RWPE1 (cell line): ENCODE measurements around the gene EMC9.
A peak's percentile ranks its signal among the peaks of the same experiment; 100 is the strongest.

Source experiments
- CTCF ChIA-PET: fragments of 350-600 bp; sonication (Branson Sonifier 250); formaldehyde crosslinking; extraction: SDS; loops from one replicate; lab custom pipeline; 2021; lab: Yijun Ruan, JAX
- POLR2A ChIA-PET: fragments of 400-600 bp; formaldehyde crosslinking; extraction: SDS; loops from one replicate; lab custom pipeline; 2020; ENCODE audit warnings: antibody characterized with exemption; ENCODE audit not compliant: low non-redundant PET; lab: Yijun Ruan, JAX
- DNase-seq: peaks from one replicate; pipeline ENCODE4 v3.0.0; 2012; ENCODE audit warnings: low spot score
- H3K27ac ChIP-seq: fragments of 450-650 bp; 2 replicates; pipeline ENCODE4 v1.5.1; 2017
- TF ChIP-seq, protein P1 (sequence below): fragments of 450-650 bp; conservative IDR thresholded peaks from 2 replicates; pipeline ENCODE4 v1.5.1; 2017; ENCODE audit warnings: low read depth, mild to moderate bottlenecking

The EMC9 gene

DNA sequence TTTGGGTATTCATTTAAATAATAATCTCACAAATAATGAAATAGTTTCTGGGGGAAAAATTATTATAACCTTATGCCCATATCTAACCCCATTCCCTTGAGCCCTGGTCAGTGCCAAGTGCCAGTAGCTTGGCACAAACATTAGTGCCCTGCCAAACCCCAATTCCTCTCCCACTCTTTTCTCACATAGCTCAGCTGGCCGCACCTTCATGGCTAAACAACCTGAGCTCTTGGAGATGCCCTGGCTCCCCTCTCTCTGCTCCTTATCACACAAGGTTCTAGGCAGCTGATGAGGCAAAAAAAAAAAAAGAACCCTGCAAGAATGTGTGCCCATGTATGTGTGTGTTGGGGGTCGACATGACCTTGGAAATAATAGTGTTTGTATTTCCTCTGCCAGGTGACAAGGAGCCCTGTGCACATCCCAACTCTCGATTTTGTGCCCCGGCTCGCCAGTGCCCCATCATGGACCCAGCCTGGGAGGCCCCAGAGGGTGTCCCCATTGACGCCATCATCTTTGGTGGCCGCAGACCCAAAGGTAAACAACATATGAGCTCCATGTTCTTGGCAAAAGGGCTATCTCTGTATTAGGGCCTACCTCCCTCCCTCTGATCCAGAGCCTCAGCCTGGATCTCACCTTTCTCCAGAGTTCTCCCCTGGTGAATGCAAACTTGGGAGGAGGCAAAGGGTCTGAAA lies 38.9 kb downstream of the EMC9 start:
- ChIA-PET CTCF (no interaction called here), POLR2A (interaction anchor here (0.6 kb wide), 1 partner anchor 20 kb away, joined by 3 read pairs; no protein-coding TSS in a partner anchor)
- TF ChIP-seq, protein P1, sequence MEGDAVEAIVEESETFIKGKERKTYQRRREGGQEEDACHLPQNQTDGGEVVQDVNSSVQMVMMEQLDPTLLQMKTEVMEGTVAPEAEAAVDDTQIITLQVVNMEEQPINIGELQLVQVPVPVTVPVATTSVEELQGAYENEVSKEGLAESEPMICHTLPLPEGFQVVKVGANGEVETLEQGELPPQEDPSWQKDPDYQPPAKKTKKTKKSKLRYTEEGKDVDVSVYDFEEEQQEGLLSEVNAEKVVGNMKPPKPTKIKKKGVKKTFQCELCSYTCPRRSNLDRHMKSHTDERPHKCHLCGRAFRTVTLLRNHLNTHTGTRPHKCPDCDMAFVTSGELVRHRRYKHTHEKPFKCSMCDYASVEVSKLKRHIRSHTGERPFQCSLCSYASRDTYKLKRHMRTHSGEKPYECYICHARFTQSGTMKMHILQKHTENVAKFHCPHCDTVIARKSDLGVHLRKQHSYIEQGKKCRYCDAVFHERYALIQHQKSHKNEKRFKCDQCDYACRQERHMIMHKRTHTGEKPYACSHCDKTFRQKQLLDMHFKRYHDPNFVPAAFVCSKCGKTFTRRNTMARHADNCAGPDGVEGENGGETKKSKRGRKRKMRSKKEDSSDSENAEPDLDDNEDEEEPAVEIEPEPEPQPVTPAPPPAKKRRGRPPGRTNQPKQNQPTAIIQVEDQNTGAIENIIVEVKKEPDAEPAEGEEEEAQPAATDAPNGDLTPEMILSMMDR = no peak
- no peak for DNase-seq
- no peak overlapping the region for H3K27ac ChIP-seq

DNA sequence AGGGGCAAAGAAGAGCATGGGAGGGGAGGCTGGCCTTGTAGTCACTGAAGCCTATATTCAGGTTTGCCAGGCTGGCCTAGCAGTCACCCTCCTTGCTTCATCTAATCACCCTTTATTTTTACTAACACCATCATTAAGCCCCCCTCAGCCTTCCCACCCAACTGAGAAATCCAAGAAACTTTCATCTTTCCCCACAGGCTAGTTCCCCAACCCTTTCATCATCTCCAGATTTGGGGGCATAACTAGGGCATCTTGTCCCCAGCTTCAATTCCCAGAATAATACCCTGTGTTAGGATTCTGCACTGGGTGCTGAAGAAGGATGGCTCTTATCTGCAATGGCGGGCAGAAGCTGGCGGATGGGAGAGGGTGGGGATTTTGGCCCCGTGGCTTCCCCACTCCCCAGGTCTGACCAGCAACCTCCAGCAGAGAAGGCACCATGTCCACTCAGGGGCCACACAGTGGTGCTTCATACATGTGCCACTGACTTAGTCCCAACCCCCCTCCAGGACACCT lies 40.4 kb downstream of the EMC9 start:
- TF ChIP-seq, protein P1 = no peak
- no peak for DNase-seq
- ChIA-PET POLR2A (no interaction called here), CTCF (interaction anchor here (0.6 kb wide), 1 partner anchor 26 kb away, joined by 3 read pairs; no protein-coding TSS in a partner anchor)
- H3K27ac ChIP-seq = peak overlapping the region; percentile 10; the same call in 1 of the 2 replicates

DNA sequence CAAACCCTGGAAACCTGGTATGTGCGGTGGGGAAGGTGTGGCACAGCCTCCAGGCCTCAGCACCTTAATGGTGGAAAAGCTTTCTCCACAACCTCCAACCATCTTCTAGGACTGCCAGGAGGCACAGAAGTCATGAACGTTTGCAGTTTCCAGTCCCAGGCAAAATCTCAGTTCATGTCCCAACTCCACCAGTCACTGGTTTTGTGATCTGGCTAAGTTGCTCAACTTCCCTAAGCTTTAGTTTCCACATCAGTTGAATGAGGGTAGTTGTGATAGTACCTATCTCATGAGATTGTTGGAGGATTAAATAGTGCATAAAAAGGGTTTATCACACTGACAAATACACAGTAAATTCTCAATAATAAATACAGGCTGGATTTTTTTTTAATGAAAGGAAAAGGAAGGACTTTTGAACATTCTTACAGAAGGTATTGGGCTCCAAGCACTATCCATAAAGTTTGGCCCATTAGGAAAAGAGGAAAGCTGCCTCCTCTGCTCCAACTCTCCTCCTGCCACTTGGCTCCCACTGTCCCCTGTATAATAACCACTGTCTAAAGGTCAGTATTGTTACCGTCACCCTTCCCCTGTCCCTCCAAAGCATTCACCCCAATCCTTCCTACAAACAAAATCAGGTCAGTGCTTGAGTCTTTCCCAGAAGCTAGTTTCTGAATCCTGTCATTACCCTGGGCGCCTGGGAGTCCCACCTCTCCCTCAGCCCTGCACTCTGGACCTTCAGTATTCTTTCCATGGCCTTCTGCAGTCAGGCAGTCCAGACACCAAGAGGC lies 41.0 kb downstream of the EMC9 start:
- TF ChIP-seq, protein P1 = no peak
- peak overlapping the region; percentile 26; the same call in 1 of the 2 replicates for H3K27ac ChIP-seq
- DNase-seq = no peak
- ChIA-PET POLR2A (no interaction called here), CTCF (interaction anchor here (0.6 to 1.4 kb wide), 3 partner anchors 8 to 626 kb away, joined by 3 to 5 read pairs (median 3); no protein-coding TSS in a partner anchor)

DNA sequence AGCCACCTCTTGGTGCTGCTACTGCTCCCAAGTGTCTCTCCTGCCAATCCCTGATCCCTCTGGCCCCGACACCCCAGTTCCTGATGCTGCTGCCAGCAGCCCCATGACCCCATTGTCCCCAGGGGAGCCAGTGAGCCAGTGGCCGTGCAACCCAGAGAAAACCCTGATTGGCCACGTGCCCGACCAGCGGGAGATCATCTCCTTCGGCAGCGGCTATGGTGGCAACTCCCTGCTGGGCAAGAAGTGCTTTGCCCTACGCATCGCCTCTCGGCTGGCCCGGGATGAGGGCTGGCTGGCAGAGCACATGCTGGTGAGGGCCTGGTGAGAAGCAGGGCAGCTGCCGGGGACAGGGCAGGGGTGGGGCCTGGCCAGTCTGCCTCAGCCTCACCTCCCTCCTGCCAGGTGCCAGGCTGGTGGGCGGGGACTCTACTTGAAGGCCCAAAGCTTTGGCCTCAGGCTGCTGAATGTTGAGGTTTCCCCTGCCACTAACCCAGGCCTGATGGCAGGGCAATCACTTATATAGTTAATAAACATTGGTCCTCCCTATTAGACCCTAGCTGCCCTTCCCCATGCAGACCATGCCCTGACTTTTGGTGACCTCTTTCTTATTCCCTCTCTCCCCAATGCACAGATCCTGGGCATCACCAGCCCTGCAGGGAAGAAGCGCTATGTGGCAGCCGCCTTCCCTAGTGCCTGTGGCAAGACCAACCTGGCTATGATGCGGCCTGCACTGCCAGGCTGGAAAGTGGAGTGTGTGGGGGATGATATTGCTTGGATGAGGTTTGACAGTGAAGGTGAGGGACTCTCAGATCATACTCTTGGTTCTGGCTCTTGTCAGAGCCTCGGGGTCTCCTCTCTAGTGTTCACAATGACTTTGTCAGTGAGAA lies 42.2 kb downstream of the EMC9 start:
- POLR2A ChIA-PET = no interaction called here
- TF ChIP-seq, protein P1 = no peak
- DNase-seq = no peak
- H3K27ac ChIP-seq = peak overlapping the region; percentile 6; the same call in 1 of the 2 replicates
- CTCF ChIA-PET = interaction anchor here (1.4 kb wide), 1 partner anchor 10 kb away, joined by 5 read pairs; no protein-coding TSS in a partner anchor

DNA sequence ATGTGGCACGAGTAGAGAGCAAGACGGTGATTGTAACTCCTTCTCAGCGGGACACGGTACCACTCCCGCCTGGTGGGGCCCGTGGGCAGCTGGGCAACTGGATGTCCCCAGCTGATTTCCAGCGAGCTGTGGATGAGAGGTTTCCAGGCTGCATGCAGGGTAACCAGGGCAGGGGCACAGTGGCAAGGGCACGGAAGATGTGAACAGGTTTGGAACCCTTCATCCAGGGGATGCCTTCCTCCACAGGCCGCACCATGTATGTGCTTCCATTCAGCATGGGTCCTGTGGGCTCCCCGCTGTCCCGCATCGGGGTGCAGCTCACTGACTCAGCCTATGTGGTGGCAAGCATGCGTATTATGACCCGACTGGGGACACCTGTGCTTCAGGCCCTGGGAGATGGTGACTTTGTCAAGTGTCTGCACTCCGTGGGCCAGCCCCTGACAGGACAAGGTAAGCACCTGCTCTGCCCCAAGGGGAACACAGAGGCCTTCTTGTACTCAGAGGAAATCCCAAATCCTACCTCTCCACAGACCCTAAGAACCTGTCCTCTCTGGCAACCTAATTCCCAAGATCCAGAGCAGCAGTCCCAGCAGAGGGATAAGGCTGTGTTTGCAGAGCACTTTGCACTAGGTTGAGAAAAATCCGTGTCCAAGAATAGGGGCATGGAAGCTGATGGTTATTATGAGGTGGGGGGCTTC lies 43.0 kb downstream of the EMC9 start:
- CTCF ChIA-PET = interaction anchor here (1.4 kb wide), 1 partner anchor 10 kb away, joined by 4 read pairs; no protein-coding TSS in a partner anchor
- no peak for DNase-seq
- H3K27ac ChIP-seq = 0 out of 2 replicates have a peak overlapping the region, but pooled peaks have one; percentile 6
- TF ChIP-seq, protein P1 = no peak
- POLR2A ChIA-PET = no interaction called here
